Sciatic nerve (tissue), 2 donors: ENCODE data around the gene ALKBH7. TPM values are rescaled to one million over a fixed set of nuclear protein-coding genes. Genes with fewer than 3 reads are reported as not detected.
"Not testable (repeated sequence)": the region's sequence is repeated elsewhere in the genome, so short reads cannot be mapped to it uniquely, and the experiment has no call there.

Source experiments
- ATAC-seq: fragments of 200-7000 bp; cut with Tn5 transposase; one replicate; pipeline ENCODE4 v1.9.1; 2020; ENCODE audit warnings: mild to moderate bottlenecking, moderate library complexity
- DNase-seq: peaks from one replicate; pipeline ENCODE4 v3.0.0-alpha.2; 2020; ENCODE audit warnings: low spot score
- intact Hi-C: fragments of 100-400 bp; cut with DNase I; formaldehyde crosslinking; loops from one replicate; pipeline ENCODE4 v1.14.2; 2022
- total RNA-seq: library from RNA; stranded (reverse); fragmentation: NEBNext Ultra II Directional; extraction: Animal tissue kit (Norgen Biotek cat#: 25700); gene quantifications from one replicate; pipeline ENCODE4 v1.2.1, GENCODE V29; 2021
- donor health status: DM: no; HTN: no; CAD: no.
- donor health status: DM: no; HTN: no; CAD: no.

Gene ALKBH7
- total RNA-seq, 1 donor from 2014 or later, result 55.6 TPM

DNA sequence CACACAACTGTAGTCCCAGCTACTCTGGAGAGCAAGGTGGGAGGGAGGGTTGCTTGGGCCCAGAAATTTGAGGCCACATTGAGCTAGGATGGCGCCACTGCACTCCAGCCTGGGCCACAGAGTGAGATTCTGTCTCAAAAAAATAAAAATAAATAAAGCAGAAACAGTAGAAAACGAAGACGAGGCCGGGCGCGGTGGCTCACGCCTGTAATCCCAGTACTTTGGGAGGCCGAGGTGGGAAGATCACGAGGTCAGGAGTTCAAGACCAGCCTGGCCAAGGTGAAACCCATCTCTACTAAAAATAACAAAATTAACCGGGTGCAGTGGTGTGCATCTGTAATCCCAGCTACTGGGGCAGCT, 11.8 kb upstream of the ALKBH7 start:
- intact Hi-C loops, ATAC-seq, DNase-seq: not testable (repeated sequence)

DNA sequence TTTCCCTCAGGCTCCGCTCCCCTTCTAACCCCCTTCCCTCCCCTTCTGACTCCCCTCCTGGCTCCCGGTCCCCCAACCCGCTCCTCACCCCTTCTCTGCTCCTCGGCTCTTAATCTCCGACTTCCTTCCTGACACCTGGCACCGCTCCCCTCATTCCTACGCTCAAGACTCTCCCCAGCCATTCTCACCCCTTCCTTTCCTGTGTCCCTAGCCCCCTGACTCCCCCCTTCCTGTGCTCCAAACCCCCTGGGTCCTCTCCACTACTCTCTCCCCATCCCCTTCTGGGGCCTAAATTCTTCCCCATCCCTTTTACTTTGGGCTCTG, 10.6 kb upstream of the ALKBH7 start:
- peak; percentile 16 for ATAC-seq
- intact Hi-C loops, result no loop called here
- DNase-seq, result no peak

DNA sequence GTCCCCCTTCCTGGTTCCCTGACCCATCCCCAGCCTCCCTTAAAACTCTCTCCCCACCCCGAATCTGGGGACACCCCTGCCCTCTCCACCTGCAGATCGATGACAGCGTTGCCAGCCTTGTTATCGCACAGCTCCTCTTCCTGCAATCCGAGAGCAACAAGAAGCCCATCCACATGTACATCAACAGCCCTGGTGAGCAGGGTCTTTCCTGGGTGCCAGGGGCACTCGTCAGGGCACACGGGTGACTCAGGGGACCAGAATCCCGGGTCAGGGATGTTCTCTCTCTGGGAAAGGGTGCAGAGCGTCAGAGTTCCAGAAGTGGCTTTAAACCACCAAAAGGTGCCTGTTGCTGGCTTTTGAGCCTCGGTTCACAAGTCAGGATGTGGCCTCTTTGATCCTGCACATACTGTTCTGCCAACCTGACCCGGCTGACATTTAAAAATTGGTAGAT, 10.2 kb upstream of the ALKBH7 start:
- intact Hi-C loops, result no loop called here
- no peak for ATAC-seq

DNA sequence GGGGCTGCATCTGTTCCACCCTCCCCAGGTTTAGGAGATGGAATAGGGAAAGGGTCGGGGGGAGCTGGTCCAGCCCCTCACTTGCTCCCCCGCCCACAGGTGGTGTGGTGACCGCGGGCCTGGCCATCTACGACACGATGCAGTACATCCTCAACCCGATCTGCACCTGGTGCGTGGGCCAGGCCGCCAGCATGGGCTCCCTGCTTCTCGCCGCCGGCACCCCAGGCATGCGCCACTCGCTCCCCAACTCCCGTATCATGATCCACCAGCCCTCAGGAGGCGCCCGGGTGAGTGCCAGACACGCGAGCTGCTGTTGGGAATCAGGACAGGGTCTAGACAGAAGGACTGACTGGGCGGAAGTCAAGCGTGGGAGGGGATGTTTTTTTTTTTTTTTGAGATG, 8.2 kb upstream of the ALKBH7 start:
- DNase-seq, result no peak
- intact Hi-C loops, result no loop called here
- ATAC-seq, result no peak

More for the DNA sequence above, 10.2 kb upstream of the ALKBH7 start:
- no peak for DNase-seq

DNA sequence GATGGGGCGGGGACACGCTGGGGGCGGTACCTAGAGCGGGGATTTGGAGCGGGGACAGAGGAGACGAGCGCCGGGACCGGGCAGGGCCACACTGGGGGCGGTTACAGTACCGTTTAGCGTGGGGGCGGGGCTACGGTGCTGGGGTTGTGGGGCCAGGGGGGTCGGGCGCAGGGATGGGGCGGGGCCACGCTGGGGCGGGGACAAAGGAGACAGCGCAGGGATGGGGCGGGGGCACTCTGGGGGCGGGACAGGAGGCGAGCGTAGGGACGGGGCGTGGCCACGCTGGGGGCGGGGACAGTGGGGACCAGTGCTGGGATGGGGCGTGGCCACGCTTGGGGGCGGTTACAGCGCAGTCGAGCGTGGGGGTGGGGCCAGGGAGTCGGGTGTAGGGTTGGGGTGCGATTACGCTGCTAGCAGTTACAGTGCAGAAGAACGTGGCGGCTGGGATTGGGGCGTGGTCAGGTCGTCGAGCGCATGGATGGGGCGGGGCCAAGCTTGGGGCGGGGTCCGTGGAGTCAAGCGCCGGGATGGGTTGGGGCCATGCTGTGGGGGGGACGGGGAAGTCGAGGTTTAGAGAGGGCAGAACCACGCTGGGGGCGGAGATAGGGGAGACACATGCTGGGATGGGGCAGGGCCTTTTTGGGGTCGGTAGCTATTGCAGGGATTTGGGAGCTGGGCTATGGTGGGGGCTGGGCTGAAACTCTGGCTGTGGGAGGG, 660 bp downstream of the ALKBH7 start:
- peak; percentile 93 for ATAC-seq
- peak; percentile 100 for DNase-seq
- intact Hi-C loops, result no loop called here

DNA sequence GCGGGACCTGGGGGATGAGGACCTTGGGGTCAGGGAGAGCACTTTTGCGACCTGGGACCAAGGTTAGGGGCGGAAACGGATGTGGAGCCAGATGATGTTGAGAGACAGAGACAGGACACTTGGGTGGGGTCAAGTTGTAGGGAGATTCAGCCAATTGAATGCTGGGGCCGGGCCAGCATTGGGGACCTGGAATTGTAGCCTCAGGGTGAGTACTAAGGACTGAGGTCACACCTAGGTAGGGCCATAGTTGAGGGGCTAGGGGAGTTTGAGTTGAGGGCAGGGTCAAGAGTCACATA, 1.2 kb downstream of the ALKBH7 start:
- intact Hi-C loops, result no loop called here
- ATAC-seq, result no peak
- DNase-seq, result no peak

DNA sequence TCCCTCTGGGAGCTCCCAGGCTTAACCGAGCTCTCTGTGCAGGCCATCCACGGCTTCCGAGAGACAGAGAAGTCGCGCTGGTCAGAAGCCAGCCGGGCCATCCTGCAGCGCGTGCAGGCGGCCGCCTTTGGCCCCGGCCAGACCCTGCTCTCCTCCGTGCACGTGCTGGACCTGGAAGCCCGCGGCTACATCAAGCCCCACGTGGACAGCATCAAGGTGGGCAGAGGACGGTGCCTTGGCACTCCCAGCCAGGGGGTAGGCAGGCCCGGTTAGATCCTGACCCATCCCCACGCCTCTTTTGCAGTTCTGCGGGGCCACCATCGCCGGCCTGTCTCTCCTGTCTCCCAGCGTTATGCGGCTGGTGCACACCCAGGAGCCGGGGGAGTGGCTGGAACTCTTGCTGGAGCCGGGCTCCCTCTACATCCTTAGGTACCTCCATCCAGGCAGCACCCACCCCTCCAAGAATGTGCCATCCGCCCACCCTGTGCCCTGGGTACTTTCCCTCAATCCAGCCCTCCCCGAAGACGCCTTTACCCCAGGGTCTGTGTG, 1.6 kb downstream of the ALKBH7 start:
- intact Hi-C loops, result no loop called here
- DNase-seq (no peak), ATAC-seq (no peak)

DNA sequence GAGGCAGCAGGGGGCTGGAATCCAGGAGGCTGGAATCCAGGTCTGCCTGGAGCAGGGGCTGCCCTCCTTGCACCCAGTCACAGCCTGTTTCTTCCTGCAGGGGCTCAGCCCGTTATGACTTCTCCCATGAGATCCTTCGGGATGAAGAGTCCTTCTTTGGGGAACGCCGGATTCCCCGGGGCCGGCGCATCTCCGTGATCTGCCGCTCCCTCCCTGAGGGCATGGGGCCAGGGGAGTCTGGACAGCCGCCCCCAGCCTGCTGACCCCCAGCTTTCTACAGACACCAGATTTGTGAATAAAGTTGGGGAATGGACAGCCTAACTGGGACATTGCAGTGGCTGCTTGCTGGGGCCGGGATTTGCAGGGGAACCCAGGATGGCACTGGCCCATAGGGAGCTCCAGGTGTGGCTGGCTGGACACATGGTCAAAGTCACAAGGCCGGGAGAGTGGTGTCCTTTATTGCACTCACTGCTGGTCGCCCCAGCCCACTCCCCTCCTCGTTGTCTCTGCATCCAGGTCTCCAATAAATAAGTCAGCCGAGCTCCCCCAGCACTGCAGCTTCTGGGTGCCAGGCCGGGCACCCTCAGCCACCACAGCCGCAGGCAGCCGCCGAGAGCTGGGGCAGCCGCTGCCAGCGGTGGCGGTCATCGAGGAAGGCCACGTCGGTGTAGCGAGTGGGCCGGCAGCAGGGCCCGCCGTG, 2.3 kb downstream of the ALKBH7 start:
- ATAC-seq, result no peak
- intact Hi-C loops, result no loop called here
- DNase-seq, result no peak

DNA sequence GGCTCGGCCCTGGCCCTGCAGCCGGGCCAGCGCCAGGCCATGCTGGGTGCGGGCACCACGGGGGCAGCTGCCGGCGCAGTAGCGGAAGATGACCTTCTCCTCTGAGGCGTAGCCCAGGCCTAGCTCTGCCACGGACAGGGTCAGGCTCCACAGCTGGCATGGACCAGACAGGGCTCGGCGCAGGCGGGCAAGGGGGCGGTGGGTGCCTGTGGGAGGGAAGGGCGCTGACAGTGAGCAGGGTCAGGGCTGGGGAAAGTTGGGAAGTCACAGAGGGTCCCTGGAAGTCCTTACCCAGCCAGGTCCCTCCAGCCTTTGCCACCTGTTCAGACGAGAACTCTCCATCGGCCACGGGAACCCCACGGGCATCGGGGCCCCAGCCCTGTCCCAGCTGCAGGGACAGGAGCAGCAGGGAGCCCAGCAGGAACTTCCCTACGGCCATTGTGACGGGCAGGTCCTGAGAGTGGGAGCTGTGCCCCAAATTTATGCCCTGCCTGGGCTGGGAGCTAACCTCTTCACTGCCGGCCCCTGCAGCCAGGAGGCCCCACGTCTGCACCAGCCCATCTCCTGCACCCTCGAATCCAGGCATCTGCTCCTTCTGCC, 2.9 kb downstream of the ALKBH7 start, which contains the start of gene PSPN:
Gene PSPN (minus strand): TSS at position 523 of the 600 bp plus-strand sequence. CDS start 84 bp downstream, at position 439.
- intact Hi-C loops, result no loop called here
- no peak for ATAC-seq
- DNase-seq, result no peak

DNA sequence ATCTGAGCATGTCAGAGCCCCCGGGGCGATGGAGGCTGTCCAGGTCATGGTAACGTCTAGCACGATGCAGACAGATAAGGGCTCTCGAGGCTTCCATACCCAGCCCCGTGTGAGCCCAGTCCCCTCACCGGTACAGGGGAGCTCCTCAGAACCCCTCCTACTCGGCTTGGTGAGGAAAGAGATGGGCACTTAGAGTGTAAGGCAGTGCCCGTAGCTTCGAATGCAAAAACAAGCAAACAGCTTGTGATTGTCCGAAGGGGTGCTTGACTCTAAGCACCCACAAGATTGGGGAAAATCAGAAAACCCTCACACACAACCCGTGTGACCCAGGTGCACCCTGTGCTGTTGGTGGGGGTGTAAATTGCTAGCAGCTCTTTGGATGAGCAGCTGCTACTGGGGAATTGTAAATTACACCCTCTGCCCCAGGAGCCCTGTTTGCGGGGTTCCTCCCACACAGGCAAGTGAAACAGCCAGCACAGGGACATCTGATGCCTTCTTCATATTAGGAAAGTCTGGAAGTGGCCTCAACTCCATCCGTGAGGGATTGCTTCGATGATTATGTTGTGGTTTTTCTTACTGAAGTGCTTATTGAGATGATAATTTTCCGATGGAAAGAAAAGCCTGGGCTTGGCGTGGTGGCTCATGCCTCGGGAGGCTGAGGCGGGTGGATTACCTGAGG, 4.1 kb downstream of the ALKBH7 start:
- DNase-seq (no peak), ATAC-seq (no peak)
- intact Hi-C loops, result no loop called here

DNA sequence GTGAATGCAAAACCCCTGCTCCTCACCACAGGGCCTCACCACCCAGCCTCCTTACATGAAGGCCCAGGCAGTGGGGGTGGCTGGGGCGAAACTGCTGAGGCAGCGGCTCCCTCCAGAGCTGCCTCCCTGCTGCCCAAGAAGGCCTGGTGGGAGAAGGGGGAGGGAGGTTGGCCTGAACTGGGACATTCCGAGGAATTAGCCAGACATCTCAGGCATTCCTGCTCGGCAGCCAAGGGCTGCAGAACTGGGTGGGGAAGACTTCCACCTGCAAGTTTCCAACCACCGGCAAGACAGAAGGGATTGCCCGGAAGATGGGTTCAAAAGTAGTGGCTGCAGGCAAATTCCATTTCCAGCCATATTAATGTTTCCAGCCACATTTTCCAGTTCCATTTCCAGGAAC, 5.4 kb downstream of the ALKBH7 start:
- intact Hi-C loops, result no loop called here
- ATAC-seq (no peak), DNase-seq (no peak)

DNA sequence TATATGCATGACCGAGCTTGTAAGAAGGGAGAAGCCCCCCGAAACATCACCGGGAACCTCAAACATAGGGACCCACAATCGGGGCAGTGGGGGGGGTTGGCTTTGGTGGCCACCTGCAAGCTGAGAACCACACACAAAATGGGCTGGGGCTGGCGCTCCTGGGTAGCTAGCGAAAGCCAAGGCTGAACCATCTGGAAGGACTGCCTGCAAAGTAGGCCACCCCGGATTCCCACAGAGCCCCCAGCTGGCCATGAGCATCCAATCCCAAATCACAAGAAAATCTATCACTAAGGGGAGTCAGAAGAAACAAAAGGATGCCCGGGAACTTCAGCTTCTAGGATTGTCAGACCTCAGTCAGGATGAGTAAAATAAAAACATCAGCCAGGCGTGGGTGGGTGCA, 5.9 kb downstream of the ALKBH7 start:
- intact Hi-C loops, result no loop called here
- ATAC-seq (no peak), DNase-seq (no peak)

DNA sequence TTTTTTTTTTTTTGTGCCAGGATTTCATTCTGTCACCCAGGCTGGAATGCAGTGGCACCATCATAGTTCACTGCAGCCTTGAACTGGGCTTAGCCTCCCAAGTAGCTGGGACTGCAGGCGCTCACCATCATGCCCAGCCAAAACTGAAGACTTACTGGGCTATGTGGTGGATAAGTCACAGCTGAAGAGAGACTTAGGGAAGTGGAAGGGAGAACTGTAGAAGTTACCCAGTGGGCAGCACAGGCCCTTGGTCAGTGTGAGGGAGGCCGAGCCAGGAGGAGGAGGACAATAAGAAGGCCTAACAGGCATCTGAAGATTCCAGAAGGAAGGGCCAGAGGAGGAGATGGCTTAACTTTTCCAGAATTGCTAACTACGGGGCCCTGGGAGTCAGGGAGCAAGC, 7.2 kb downstream of the ALKBH7 start:
- DNase-seq, result no peak
- no peak for ATAC-seq
- intact Hi-C loops, result no loop called here

DNA sequence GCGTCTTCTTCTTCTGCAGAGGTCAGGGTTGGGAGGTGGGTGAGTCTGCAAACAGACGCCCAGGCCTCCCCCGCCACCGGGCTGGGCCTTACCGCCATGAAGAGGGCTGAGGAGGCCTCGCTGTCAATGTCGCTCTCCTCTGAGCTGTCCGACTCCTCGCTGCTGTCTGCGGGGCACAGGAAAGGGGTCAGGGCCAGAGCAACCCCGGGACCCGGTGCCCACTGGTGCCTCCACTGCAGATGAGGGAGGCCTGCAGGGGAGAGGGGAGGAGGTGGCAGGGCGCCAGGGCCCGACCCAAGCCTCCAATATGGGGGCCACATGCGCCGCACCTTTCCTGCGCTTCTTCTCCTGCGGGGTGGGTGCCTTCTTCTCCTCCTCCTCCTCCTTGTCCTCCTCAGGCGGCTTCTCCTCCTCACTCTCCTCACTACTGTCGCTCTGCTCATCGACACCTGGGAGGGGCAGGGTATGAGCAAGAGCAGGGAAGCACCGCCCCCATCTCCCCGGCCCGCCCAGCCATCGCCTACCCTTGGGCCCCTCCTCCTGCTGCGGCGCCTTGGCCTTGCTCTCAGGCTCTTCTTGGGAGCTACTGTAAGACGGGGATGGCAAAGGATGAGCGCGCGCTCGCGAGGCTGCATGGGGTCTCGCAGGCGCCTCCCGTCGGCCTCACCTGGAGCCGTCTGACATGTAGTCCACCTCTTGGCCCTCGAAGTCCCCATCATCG, 8.6 kb downstream of the ALKBH7 start:
- DNase-seq, result no peak
- no peak for ATAC-seq
- intact Hi-C loops, result no loop called here

DNA sequence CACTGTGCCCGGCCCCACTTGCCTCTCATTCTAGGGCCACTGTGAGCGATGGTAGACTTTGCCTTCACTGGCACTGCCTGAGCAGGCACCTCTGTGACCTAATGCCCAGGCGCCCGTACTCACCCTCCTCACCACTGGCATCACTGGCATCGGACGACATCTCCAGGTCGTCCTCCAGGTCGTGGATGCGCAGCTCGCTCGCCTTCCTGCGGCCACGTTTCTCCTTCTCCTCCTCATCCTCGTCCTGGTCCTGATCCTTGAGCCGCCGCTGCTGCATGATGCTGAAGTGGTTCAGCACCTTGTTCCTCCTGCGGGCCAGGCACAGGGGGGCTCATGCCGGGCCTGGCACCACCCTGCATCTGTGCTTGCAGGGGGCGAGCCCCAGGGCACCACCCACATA, 10.6 kb downstream of the ALKBH7 start:
- DNase-seq (no peak), ATAC-seq (no peak)
- intact Hi-C loops, result no loop called here

DNA sequence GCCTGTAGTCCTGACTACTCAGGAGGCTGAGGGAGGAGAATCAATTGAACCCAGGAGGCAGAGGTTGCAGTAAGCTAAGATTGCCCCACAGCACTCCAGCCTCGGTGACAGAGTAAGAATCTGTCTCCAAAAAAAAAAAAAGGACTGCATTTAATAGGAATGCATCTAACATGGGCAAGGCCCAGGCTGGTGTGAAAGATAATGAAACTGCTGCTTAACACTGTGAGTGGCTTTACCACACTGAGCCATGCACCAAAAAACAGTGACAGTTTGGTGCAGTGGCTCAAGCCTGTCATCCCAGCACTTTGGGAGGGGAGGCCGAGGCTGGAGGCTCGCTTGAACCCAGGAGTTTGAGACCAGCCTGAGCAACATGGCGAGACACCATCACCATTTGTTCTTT, 11.8 kb downstream of the ALKBH7 start:
- intact Hi-C loops, result no loop called here
- DNase-seq (no peak), ATAC-seq (no peak)

DNA sequence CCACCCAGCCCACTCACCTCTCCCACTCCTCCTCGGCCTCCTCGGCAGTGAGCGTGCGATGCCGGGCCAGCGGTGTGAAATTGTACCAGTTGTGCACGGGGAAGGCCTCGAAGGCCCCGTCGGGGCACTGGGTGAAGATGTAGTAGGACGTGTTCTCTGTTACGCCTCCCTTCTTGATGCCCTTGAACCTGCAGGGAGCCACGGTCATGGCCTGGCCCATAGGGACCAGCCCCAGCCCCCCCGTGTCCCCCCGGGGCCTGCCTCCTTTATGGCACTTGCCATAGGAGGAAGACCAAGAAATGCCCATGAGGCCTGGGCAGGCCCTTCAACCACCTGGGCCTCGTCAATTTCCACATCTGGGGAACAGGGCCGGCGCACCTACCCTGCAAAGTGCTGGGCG, 14.8 kb downstream of the ALKBH7 start:
- DNase-seq, result no peak
- intact Hi-C loops, result no loop called here
- ATAC-seq, result no peak

DNA sequence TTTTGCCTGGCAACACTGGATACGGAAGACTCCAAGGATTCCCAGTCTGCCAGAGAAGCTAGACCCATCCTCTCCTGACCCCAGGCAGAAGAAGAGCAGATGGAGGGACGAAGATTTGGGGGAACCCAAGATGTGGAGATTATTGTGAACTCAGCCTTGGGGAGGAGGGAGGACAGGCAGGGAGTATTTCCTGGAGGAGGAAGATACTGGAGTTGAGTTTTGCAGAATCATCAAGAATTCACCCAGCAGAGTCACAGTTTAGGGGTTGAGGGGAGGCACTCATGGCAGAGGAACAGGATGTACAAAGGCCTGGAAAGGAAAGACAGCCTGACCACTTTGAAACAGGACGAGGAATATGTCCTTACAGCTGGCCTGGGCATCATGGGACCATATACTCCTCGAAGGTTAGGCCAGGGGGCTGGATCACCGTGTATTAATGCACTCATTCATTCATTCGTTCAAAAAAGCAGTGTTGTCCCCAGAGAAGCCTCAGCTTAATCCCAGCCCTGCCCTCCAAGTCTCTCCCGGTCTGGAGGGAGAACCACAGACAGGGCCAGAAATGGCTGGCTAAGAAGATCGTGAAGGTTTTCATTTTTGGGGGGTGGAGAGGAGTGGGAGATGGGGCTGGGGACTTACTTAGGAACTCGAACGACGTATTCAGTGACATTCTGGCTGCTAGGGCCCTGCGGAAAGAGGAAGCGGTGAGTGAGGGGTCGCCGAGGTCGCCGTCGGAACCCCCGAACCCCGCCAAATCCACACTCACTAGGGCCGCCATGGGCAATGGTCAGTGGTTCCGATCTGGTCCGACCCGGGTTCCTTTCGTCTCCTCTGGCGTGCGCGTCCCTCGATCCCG, 19.9 kb downstream of the ALKBH7 start:
- DNase-seq, result no peak
- no peak for ATAC-seq
- intact Hi-C loops, result no loop called here
